AG04450 (cell line): ENCODE measurements around the gene MRPL40. TPM values are rescaled to one million over a fixed set of nuclear protein-coding genes. Genes with fewer than 3 reads are reported as not detected.

Source experiments
- CTCF ChIA-PET: fragments of 300-600, 350-600 bp; formaldehyde crosslinking; extraction: SDS; loops from one replicate; lab custom pipeline; 2022; ENCODE audit warnings: antibody characterized with exemption, inconsistent platforms; lab: Charles Lee
- POLR2A ChIA-PET: fragments of 350-600 bp; formaldehyde crosslinking; extraction: SDS; loops from one replicate; lab custom pipeline; 2021; ENCODE audit warnings: antibody characterized with exemption, inconsistent platforms; lab: Yijun Ruan, JAX
- DNase-seq: peaks from one replicate; pipeline ENCODE4 v3.0.0-alpha.2; 2011; ENCODE audit warnings: low read depth, low spot score
- H3K27ac ChIP-seq: one replicate; pipeline ENCODE4 v1.5.1; 2012; ENCODE audit warnings: low read depth, low read length, control low read depth
- H3K27me3 ChIP-seq: one replicate; pipeline ENCODE4 v1.6.0; 2012; ENCODE audit warnings: low read length; ENCODE audit not compliant: control insufficient read depth, insufficient read depth
- H3K4me3 ChIP-seq: 2 replicates; pipeline ENCODE4 v1.5.1; 2011; ENCODE audit warnings: mild to moderate bottlenecking, low read depth, low read length, control low read depth
- H3K9me3 ChIP-seq: 2 replicates; pipeline ENCODE4 v1.5.1; 2012; ENCODE audit warnings: low read length; ENCODE audit not compliant: control insufficient read depth, insufficient read depth
- polyA plus RNA-seq: library from polyadenylated mRNA; depleted of rRNA; stranded (reverse); fragments of >200 nt; gene quantifications from 2 replicates; pipeline ENCODE4 v1.2.3, GENCODE V29; 2011
- TF ChIP-seq, protein P1 (sequence below): IDR thresholded peaks from 2 replicates; pipeline ENCODE4 v1.5.1; 2011; ENCODE audit warnings: low read depth, low read length, control low read depth, inconsistent platforms

MRPL40 gene
- polyA plus RNA-seq, 1 experiment: 49.5 TPM

- no peaks in the 10 kb centered on the region for H3K9me3 ChIP-seq
- DNase-seq: no peak
- H3K27me3 ChIP-seq: no peaks in the 10 kb centered on the region
- ChIA-PET CTCF (no interaction called here), POLR2A (no interaction called here)
- TF ChIP-seq, protein P1, sequence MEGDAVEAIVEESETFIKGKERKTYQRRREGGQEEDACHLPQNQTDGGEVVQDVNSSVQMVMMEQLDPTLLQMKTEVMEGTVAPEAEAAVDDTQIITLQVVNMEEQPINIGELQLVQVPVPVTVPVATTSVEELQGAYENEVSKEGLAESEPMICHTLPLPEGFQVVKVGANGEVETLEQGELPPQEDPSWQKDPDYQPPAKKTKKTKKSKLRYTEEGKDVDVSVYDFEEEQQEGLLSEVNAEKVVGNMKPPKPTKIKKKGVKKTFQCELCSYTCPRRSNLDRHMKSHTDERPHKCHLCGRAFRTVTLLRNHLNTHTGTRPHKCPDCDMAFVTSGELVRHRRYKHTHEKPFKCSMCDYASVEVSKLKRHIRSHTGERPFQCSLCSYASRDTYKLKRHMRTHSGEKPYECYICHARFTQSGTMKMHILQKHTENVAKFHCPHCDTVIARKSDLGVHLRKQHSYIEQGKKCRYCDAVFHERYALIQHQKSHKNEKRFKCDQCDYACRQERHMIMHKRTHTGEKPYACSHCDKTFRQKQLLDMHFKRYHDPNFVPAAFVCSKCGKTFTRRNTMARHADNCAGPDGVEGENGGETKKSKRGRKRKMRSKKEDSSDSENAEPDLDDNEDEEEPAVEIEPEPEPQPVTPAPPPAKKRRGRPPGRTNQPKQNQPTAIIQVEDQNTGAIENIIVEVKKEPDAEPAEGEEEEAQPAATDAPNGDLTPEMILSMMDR: no peak
- no peak overlapping the region for H3K4me3 ChIP-seq
- no peak overlapping the region for H3K27ac ChIP-seq
Observed at GRCh38 chr22:19471572-19471971, 39.2 kb downstream of the MRPL40 start.

- POLR2A ChIA-PET: no interaction called here
- Histone ChIP-seq H3K4me3 (no peak overlapping the region), H3K27ac (no peak overlapping the region), H3K9me3 (no peaks in the 10 kb centered on the region), H3K27me3 (no peaks in the 10 kb centered on the region)
- CTCF ChIA-PET: interaction anchor here (2.9 kb wide), 1 partner anchor 158 kb away, joined by 10 read pairs; no protein-coding TSS in a partner anchor
- DNase-seq: no peak
- TF ChIP-seq, protein P1: no peak
Observed at GRCh38 chr22:19472233-19472632, 39.9 kb downstream of the MRPL40 start.

DNA sequence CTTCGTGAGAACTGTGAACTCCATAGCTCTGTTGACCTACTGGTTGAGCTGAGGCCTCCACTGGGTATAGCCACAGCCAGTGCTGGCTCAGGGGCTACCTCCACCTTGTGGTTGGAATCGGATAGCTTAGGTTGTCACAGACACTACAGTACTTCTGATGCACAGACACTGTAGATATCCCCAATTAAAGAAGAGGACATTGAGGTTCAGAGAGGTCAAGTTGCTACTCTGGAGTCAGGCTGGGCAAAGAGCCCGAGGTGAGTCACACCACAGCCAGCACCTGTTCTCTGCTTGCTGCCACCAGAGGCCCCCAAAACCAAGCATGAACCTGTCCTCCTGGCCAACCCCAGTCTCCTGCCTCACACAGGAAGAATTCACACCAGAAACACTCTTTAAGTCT is 41.2 kb downstream of the MRPL40 start:
- Histone ChIP-seq H3K27me3 (no peaks in the 10 kb centered on the region), H3K27ac (no peak overlapping the region), H3K9me3 (no peaks in the 10 kb centered on the region; the same call in 1 of the 2 replicates), H3K4me3 (no peak overlapping the region)
- TF ChIP-seq, protein P1: no peak
- POLR2A ChIA-PET: no interaction called here
- DNase-seq: no peak
- CTCF ChIA-PET: interaction anchor here (1.1 to 2.9 kb wide), 5 partner anchors 10 to 180 kb away, joined by 3 to 10 read pairs (median 7); no protein-coding TSS in a partner anchor

DNA sequence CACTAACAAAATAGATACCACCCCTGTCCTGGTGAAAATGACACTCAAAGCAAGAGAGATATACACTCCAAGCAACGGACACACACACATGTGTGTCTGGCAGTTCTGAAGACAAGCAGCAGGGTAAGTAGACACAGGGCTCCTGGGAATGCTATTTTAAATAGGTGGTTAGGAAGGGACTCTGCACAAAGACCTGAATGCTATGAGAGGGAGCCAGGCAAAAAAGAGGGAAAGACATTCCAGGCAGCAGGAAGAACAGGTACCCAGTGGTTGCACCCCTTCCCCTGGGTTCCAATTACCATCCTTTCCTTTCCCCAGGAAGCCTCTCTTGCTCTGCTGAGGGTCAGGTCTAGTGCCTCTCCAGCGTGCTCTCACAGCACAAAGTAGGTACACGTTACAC is 43.7 kb downstream of the MRPL40 start:
- no peak overlapping the region for H3K27ac ChIP-seq
- no peaks in the 10 kb centered on the region; the same call in 1 of the 2 replicates for H3K9me3 ChIP-seq
- no peaks in the 10 kb centered on the region for H3K27me3 ChIP-seq
- no peak overlapping the region for H3K4me3 ChIP-seq
- TF ChIP-seq, protein P1: no peak
- no peak for DNase-seq
- POLR2A ChIA-PET: no interaction called here
- CTCF ChIA-PET: interaction anchor here (0.7 kb wide), 1 partner anchor 176 kb away, joined by 3 read pairs; no protein-coding TSS in a partner anchor

GRCh38 chr22:19477321-19478044 is 45.1 kb downstream of the MRPL40 start:
- Histone ChIP-seq H3K27me3 (no peaks in the 10 kb centered on the region), H3K9me3 (no peaks in the 10 kb centered on the region; the same call in 1 of the 2 replicates), H3K4me3 (peak overlapping the region; percentile 98), H3K27ac (peak overlapping the region; percentile 31)
- CTCF ChIA-PET: interaction anchor here (0.6 to 3.8 kb wide), 8 partner anchors 30 to 522 kb away, joined by 3 to 26 read pairs (median 4); partner anchors contain the start of genes C22orf39, ESS2 and SLC25A1
- TF ChIP-seq, protein P1: peak; percentile 29; the same call in 1 of the 2 replicates
- no peak for DNase-seq
- POLR2A ChIA-PET: interaction anchor here (0.7 to 2.9 kb wide), 2 partner anchors 45 to 334 kb away, joined by 3 to 13 read pairs; partner anchors contain the start of genes HIRA and MRPL40
